GM21737 (cell line): ENCODE measurements around the gene EMC10.

Source experiments
- ATAC-seq: cut with Tn5 transposase; IDR thresholded peaks from one replicate; pipeline ENCODE4 v1.9.1; 2021; ENCODE audit warnings: mild to moderate bottlenecking, moderate library complexity; ENCODE audit not compliant: unreplicated experiment

EMC10 gene

GRCh38 chr19:50537769-50538230 lies 61.5 kb downstream of the EMC10 start:
- no peak for ATAC-seq
